Thyroid gland (tissue), 4 donors: Measurements from ENCODE around the gene SPECC1. TPM values are rescaled to one million over a fixed set of nuclear protein-coding genes. Genes with fewer than 3 reads are reported as not detected.

Experiments
- DNase-seq, 2 donors: peaks; one replicate each; pipeline ENCODE4 v3.0.0-alpha.2; 2019
- H3K27ac ChIP-seq, 3 donors: fragments of 200-600 bp; sonication (generic); 1 replicate in 2 of 3; 2 replicates in 1 of 3; pipeline ENCODE4 v1.5.1; 2016 to 2019; ENCODE audit warnings: mild to moderate bottlenecking in 1 of 3, moderate library complexity in 1 of 3
- H3K27me3 ChIP-seq: fragments of 200-600 bp; sonication (generic); one replicate; pipeline ENCODE4 v1.5.1; 2019
- H3K36me3 ChIP-seq, 2 donors: fragments of 200-600 bp; sonication (generic); one replicate each; pipeline ENCODE4 v1.5.1; 2016 to 2019
- H3K4me1 ChIP-seq, 2 donors: fragments of 200-600 bp; sonication (generic); one replicate each; pipeline ENCODE4 v1.5.1; 2017 to 2019
- H3K4me3 ChIP-seq, 3 donors: fragments of 200-600 bp; sonication (generic); replicated peaks in 1 of 3; 1 replicate in 2 of 3; 2 replicates in 1 of 3; pipeline ENCODE4 v1.5.1; 2016; ENCODE audit warnings: mild to moderate bottlenecking in 1 of 3
- H3K9me3 ChIP-seq: fragments of 200-600 bp; sonication (generic); one replicate; pipeline ENCODE4 v1.5.1; 2017
- POLR2A ChIP-seq, 2 donors: fragments of 450-650 bp; IDR thresholded peaks; one replicate each; pipeline ENCODE4 v1.6.1; 2017; ENCODE audit warnings: antibody characterized with exemption in 2 of 2, mild to moderate bottlenecking in 2 of 2, moderate library complexity in 1 of 2
- WGBS, 2 donors: methylation state at CpG; one replicate each; pipeline ENCODE4 v1.1.5; 2017; 5-methylcytosine and 5-hydroxymethylcytosine counted together
- intact Hi-C: fragments of 100-400 bp; cut with DNase I; formaldehyde crosslinking; loops from one replicate; pipeline ENCODE4 v1.15.1; 2023
- total RNA-seq, 4 donors: library from RNA; depleted of rRNA; stranded (reverse); fragments of >200 nt; gene quantifications; one replicate each; pipeline ENCODE4 v1.2.3, GENCODE V29; 2016
- TF ChIP-seq, protein P1 (sequence below), 6 experiments: fragments of 200-600 bp in 3 of 6; fragments of 450-650 bp in 3 of 6; sonication (generic) in 3 of 6; IDR thresholded peaks; one replicate each; pipeline ENCODE4 v1.5.1; 2016 to 2019; ENCODE audit warnings: antibody characterized with exemption in 6 of 6, mild to moderate bottlenecking in 2 of 6, inconsistent platforms in 1 of 6, moderate library complexity in 1 of 6

SPECC1 gene
- total RNA-seq, 4 donors from 2014 or later: 19.8 to 41.5 (median 24.4) TPM

GRCh38 chr17:20114466-20114865 is 105.3 kb downstream of the SPECC1 start:
- Histone ChIP-seq H3K4me1 (no peaks in the 10 kb centered on the region), H3K9me3 (no peaks in the 10 kb centered on the region), H3K4me3 (no peak overlapping the region), H3K27me3 (no peaks in the 10 kb centered on the region), H3K36me3 (no peaks in the 10 kb centered on the region), H3K27ac (no peak overlapping the region)
- DNase-seq: no peak
- TF ChIP-seq POLR2A (IDR thresholded peaks at IDR 0.05): no peak
- TF ChIP-seq, protein P1, sequence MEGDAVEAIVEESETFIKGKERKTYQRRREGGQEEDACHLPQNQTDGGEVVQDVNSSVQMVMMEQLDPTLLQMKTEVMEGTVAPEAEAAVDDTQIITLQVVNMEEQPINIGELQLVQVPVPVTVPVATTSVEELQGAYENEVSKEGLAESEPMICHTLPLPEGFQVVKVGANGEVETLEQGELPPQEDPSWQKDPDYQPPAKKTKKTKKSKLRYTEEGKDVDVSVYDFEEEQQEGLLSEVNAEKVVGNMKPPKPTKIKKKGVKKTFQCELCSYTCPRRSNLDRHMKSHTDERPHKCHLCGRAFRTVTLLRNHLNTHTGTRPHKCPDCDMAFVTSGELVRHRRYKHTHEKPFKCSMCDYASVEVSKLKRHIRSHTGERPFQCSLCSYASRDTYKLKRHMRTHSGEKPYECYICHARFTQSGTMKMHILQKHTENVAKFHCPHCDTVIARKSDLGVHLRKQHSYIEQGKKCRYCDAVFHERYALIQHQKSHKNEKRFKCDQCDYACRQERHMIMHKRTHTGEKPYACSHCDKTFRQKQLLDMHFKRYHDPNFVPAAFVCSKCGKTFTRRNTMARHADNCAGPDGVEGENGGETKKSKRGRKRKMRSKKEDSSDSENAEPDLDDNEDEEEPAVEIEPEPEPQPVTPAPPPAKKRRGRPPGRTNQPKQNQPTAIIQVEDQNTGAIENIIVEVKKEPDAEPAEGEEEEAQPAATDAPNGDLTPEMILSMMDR (IDR thresholded peaks at IDR 0.05): no peak
- WGBS, 2 donors: 91 to 100% methylated on average over 2 of the region's 2 CpGs
- intact Hi-C loops: no loop called here

- Histone ChIP-seq H3K9me3 (no peaks in the 10 kb centered on the region), H3K27me3 (no peaks in the 10 kb centered on the region), H3K27ac (no peak overlapping the region), H3K4me1 (no peaks in the 10 kb centered on the region), H3K36me3 (no peaks in the 10 kb centered on the region), H3K4me3 (no peak overlapping the region)
- intact Hi-C loops: no loop called here
- peak; percentile 38 to 46 for DNase-seq
- 22% methylated on average over 8 of the region's 8 CpGs for WGBS, 2 donors
- no peak for TF ChIP-seq POLR2A (IDR thresholded peaks at IDR 0.05)
- TF ChIP-seq, protein P1 (IDR thresholded peaks at IDR 0.05): peak; percentile 40 to 76 (median 48)
Measured at GRCh38 chr17:20116683-20117309, 107.6 kb downstream of the SPECC1 start.

GRCh38 chr17:20118280-20118679 is 109.1 kb downstream of the SPECC1 start:
- intact Hi-C loops: no loop called here

GRCh38 chr17:20120836-20121235 is 111.7 kb downstream of the SPECC1 start:
- intact Hi-C loops: loop anchor here (5.0 kb wide), 3 partner anchors 106 to 196 kb away; no protein-coding TSS in a partner anchor
- Histone ChIP-seq H3K9me3 (no peaks in the 10 kb centered on the region), H3K4me3 (no peak overlapping the region), H3K27me3 (no peaks in the 10 kb centered on the region), H3K36me3 (no peaks in the 10 kb centered on the region), H3K27ac (no peak overlapping the region), H3K4me1 (no peaks in the 10 kb centered on the region)
- 53 to 77% methylated on average over 3 of the region's 3 CpGs for WGBS, 2 donors
- no peak for TF ChIP-seq POLR2A (IDR thresholded peaks at IDR 0.05)
- TF ChIP-seq, protein P1 (IDR thresholded peaks at IDR 0.05): no peak
- DNase-seq: no peak

More at GRCh38 chr17:20118280-20118679, 109.1 kb downstream of the SPECC1 start:
- WGBS, 2 donors: 96 to 98% methylated on average over 1 of the region's 1 CpG
- H3K27ac ChIP-seq: no peak overlapping the region
- TF ChIP-seq, protein P1 (IDR thresholded peaks at IDR 0.05): no peak
- no peak for TF ChIP-seq POLR2A (IDR thresholded peaks at IDR 0.05)
- no peaks in the 10 kb centered on the region for H3K27me3 ChIP-seq
- no peaks in the 10 kb centered on the region for H3K9me3 ChIP-seq
- no peak for DNase-seq
- H3K4me3 ChIP-seq: no peak overlapping the region
- no peaks in the 10 kb centered on the region for H3K36me3 ChIP-seq
- no peaks in the 10 kb centered on the region for H3K4me1 ChIP-seq
